H9 (cell line): ENCODE measurements around the gene UBE3B. TPM values are rescaled to one million over a fixed set of nuclear protein-coding genes. Genes with fewer than 3 reads are reported as not detected.

Source experiments
- DNase-seq: peaks from one replicate; pipeline ENCODE4 v3.0.0-alpha.2; 2017
- H2AFZ ChIP-seq: one replicate; pipeline ENCODE4 v1.6.1; 2013; ENCODE audit warnings: mild to moderate bottlenecking, low read length, control low read depth, moderate library complexity
- H2AK5ac ChIP-seq: 2 replicates; pipeline ENCODE4 v1.6.1; 2013; ENCODE audit warnings: low read length, control low read depth, mixed read lengths; ENCODE audit not compliant: insufficient read length
- H2BK120ac ChIP-seq: one replicate; pipeline ENCODE4 v1.6.1; 2013; ENCODE audit warnings: low read depth, mild to moderate bottlenecking, low read length, control low read depth, inconsistent platforms; ENCODE audit not compliant: poor library complexity, severe bottlenecking
- H2BK12ac ChIP-seq: 2 replicates; pipeline ENCODE4 v1.6.1; 2013; ENCODE audit warnings: low read length, control low read depth, mixed read lengths, low read depth; ENCODE audit not compliant: insufficient read length
- H2BK15ac ChIP-seq: 2 replicates; pipeline ENCODE4 v1.6.1; 2013; ENCODE audit warnings: low read depth, low read length, control low read depth
- H2BK20ac ChIP-seq: one replicate; pipeline ENCODE4 v1.6.1; 2013; ENCODE audit warnings: low read depth, mild to moderate bottlenecking, low read length, control low read depth, inconsistent platforms; ENCODE audit not compliant: poor library complexity, severe bottlenecking
- H2BK5ac ChIP-seq: 2 replicates; pipeline ENCODE4 v1.6.1; 2013; ENCODE audit warnings: low read length, control low read depth, mixed read lengths; ENCODE audit not compliant: insufficient read length
- H3K14ac ChIP-seq: 2 replicates; pipeline ENCODE4 v1.6.1; 2013; ENCODE audit warnings: low read length, control low read depth; ENCODE audit not compliant: insufficient read depth
- H3K18ac ChIP-seq: 2 replicates; pipeline ENCODE4 v1.6.1; 2013; ENCODE audit warnings: low read depth, mild to moderate bottlenecking, mixed read lengths, low read length, control low read depth; ENCODE audit not compliant: insufficient read length
- H3K23ac ChIP-seq: 2 replicates; pipeline ENCODE4 v1.6.1; 2013; ENCODE audit warnings: low read length, control low read depth, mixed read lengths, low read depth; ENCODE audit not compliant: insufficient read length
- H3K23me2 ChIP-seq: 2 replicates; pipeline ENCODE4 v1.6.1; 2013; ENCODE audit warnings: low read depth, mild to moderate bottlenecking, mixed read lengths, low read length, control low read depth; ENCODE audit not compliant: insufficient read length, poor library complexity, severe bottlenecking
- H3K27ac ChIP-seq: 2 replicates; pipeline ENCODE4 v1.5.1; 2013; ENCODE audit warnings: low read length, control low read depth, mixed read lengths, low read depth; ENCODE audit not compliant: insufficient read length
- H3K27me3 ChIP-seq: 2 replicates; pipeline ENCODE4 v1.6.1; 2013; ENCODE audit warnings: low read length, control low read depth, inconsistent platforms; ENCODE audit not compliant: insufficient read depth
- H3K4ac ChIP-seq: 2 replicates; pipeline ENCODE4 v1.6.1; 2013; ENCODE audit warnings: low read depth, mild to moderate bottlenecking, control low read depth, inconsistent platforms, low read length, moderate library complexity
- H3K4me1 ChIP-seq: 2 replicates; pipeline ENCODE4 v1.6.1; 2013; ENCODE audit warnings: low read length, control low read depth, inconsistent platforms; ENCODE audit not compliant: insufficient read depth
- H3K4me2 ChIP-seq: 2 replicates; pipeline ENCODE4 v1.6.1; 2013; ENCODE audit warnings: low read length, control low read depth, mixed read lengths; ENCODE audit not compliant: insufficient read length, insufficient read depth
- H3K56ac ChIP-seq: 2 replicates; pipeline ENCODE4 v1.6.1; 2013; ENCODE audit warnings: low read depth, mild to moderate bottlenecking, mixed read lengths, low read length, control low read depth; ENCODE audit not compliant: insufficient read length
- H3K79me1 ChIP-seq: 2 replicates; pipeline ENCODE4 v1.6.1; 2013; ENCODE audit warnings: low read depth, mild to moderate bottlenecking, moderate library complexity, low read length, control low read depth, inconsistent platforms; ENCODE audit not compliant: insufficient read depth, poor library complexity, severe bottlenecking
- H3K79me2 ChIP-seq: 2 replicates; pipeline ENCODE4 v1.6.1; 2013; ENCODE audit warnings: low read length, control low read depth, inconsistent platforms; ENCODE audit not compliant: insufficient read depth
- H3K9ac ChIP-seq: 2 replicates; pipeline ENCODE4 v1.6.1; 2013; ENCODE audit warnings: low read length, control low read depth, mixed read lengths; ENCODE audit not compliant: insufficient read length; ENCODE audit errors: extremely low read depth
- H3K9me3 ChIP-seq: one replicate; pipeline ENCODE4 v1.6.1; 2013; ENCODE audit warnings: low read depth, low read length, inconsistent platforms; ENCODE audit not compliant: control insufficient read depth
- H3T11ph ChIP-seq: one replicate; pipeline ENCODE4 v1.6.1; 2013; ENCODE audit warnings: mild to moderate bottlenecking, low read length, control low read depth, inconsistent platforms
- H4K20me1 ChIP-seq: one replicate; pipeline ENCODE4 v1.6.1; 2013; ENCODE audit not compliant: control insufficient read depth, insufficient read length, insufficient read depth
- H4K5ac ChIP-seq: 2 replicates; pipeline ENCODE4 v1.6.1; 2013; ENCODE audit warnings: low read depth, mild to moderate bottlenecking, mixed read lengths, low read length, control low read depth; ENCODE audit not compliant: insufficient read length
- H4K8ac ChIP-seq: replicated peaks from 2 replicates; pipeline ENCODE4 v1.6.1; 2013; ENCODE audit warnings: low read length, control low read depth, mixed read lengths, low read depth; ENCODE audit not compliant: insufficient read length
- H4K91ac ChIP-seq: 2 replicates; pipeline ENCODE4 v1.6.1; 2013; ENCODE audit warnings: low read depth, mild to moderate bottlenecking, moderate library complexity, mixed read lengths, low read length, control low read depth; ENCODE audit not compliant: insufficient read length
- H3K27ac Mint-ChIP-seq, 3 experiments: 2 replicates in 2 of 3; 3 replicates in 1 of 3; pipeline ENCODE4 v1.8.0; 2020 to 2021; ENCODE audit warnings: mixed read lengths in 3 of 3, mild to moderate bottlenecking in 1 of 3, moderate library complexity in 1 of 3
- H3K27me3 Mint-ChIP-seq: 2 replicates; pipeline ENCODE4 v1.8.0; 2021; ENCODE audit warnings: low read depth, mild to moderate bottlenecking, moderate library complexity, mixed read lengths
- H3K36me3 Mint-ChIP-seq, 3 experiments: 2 replicates in 2 of 3; 3 replicates in 1 of 3; pipeline ENCODE4 v1.8.0; 2020 to 2021; ENCODE audit warnings: low read depth in 3 of 3, mixed read lengths in 3 of 3; ENCODE audit not compliant: insufficient read depth in 1 of 3
- H3K4me1 Mint-ChIP-seq, 2 experiments: 2 replicates each; pipeline ENCODE4 v1.8.0; 2020; ENCODE audit warnings: mixed read lengths in 2 of 2
- H3K4me3 Mint-ChIP-seq, 2 experiments: 2 replicates in 1 of 2; 3 replicates in 1 of 2; pipeline ENCODE4 v1.8.0; 2020 to 2021; ENCODE audit warnings: mild to moderate bottlenecking in 2 of 2, mixed read lengths in 2 of 2, moderate library complexity in 1 of 2
- H3K9me3 Mint-ChIP-seq, 2 experiments: 2 replicates in 1 of 2; 3 replicates in 1 of 2; pipeline ENCODE4 v1.8.0; 2020; ENCODE audit warnings: mild to moderate bottlenecking in 2 of 2, mixed read lengths in 2 of 2, moderate library complexity in 1 of 2
- WGBS: extraction: QIAGEN DNeasy Blood & Tissue Kit; methylation state at CpG from one replicate; pipeline ENCODE4 v1.1.7; 2013; ENCODE audit warnings: missing lambda C conversion rate, low lambda C conversion rate, mixed read lengths; ENCODE audit not compliant: insufficient read length; ENCODE audit errors: extremely low coverage; 5-methylcytosine and 5-hydroxymethylcytosine counted together
- total RNA-seq: library from RNA; stranded (reverse); gene quantifications from 2 replicates; pipeline ENCODE4 v1.2.1, GENCODE V29; 2021
- TF ChIP-seq, protein P1 (sequence below): fragments of 200-600 bp; sonication (generic); conservative IDR thresholded peaks from 3 replicates; pipeline ENCODE4 v1.8.0; 2021; ENCODE audit warnings: antibody characterized with exemption, mild to moderate bottlenecking

Gene UBE3B
- total RNA-seq, 1 experiment from 2014 or later = 24.2 TPM

DNA sequence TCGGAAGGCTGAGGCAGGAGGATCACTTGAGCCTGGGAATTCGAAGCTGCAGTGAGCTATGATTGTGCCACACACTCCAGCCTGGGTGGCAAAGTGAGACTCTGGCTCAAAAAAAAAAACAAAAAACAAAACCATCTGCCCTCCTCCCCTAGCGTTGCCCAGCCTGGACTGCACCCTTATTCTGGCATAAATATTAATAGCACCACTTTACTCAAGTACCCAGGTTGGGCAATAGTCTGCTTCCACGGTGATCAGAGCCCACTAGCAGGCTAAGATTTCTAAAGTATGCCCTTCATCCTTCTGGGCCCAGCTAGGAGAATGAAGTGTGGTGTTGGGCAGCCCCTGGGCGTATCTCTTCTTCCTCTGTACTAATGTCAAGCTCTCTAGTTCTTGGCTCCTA, 33.6 kb upstream of the UBE3B start:
- H3K27ac Mint-ChIP-seq = peak overlapping the region in 1 of 3 experiments; percentile 50; a peak in 2 of 7 replicates
- H3K79me2 ChIP-seq = no peaks in the 10 kb centered on the region
- no peak overlapping the region for H2BK5ac ChIP-seq
- no peak overlapping the region for H3K4me2 ChIP-seq
- H2AFZ ChIP-seq = no peak overlapping the region
- H3K79me1 ChIP-seq = no peaks in the 10 kb centered on the region
- H3K27me3 ChIP-seq = no peaks in the 10 kb centered on the region
- no peaks in the 10 kb centered on the region for H3K9me3 ChIP-seq
- H2AK5ac ChIP-seq = no peak overlapping the region
- no peak overlapping the region for H3K4me3 Mint-ChIP-seq
- H3K14ac ChIP-seq = no peak overlapping the region
- no peak overlapping the region for H4K5ac ChIP-seq
- H2BK20ac ChIP-seq = no peak overlapping the region
- H3T11ph ChIP-seq = no peak overlapping the region
- H3K27me3 Mint-ChIP-seq = no peaks in the 10 kb centered on the region
- peaks cover 0 to 34% (median 19%) of the 10 kb centered on the region in 3 experiments; a peak in 6 of 7 replicates for H3K36me3 Mint-ChIP-seq
- H3K27ac ChIP-seq = no peak overlapping the region
- DNase-seq = no peak
- H2BK120ac ChIP-seq = no peak overlapping the region
- WGBS = no CpG with 5 or more reads among the region's 5 CpGs
- H4K20me1 ChIP-seq = no peaks in the 10 kb centered on the region
- no peak overlapping the region for H2BK12ac ChIP-seq
- H3K56ac ChIP-seq = no peak overlapping the region
- H3K4me1 ChIP-seq = no peaks in the 10 kb centered on the region; the same call in 1 of the 2 replicates
- H3K23me2 ChIP-seq = no peaks in the 10 kb centered on the region
- no peak overlapping the region for H3K9ac ChIP-seq
- TF ChIP-seq, protein P1, sequence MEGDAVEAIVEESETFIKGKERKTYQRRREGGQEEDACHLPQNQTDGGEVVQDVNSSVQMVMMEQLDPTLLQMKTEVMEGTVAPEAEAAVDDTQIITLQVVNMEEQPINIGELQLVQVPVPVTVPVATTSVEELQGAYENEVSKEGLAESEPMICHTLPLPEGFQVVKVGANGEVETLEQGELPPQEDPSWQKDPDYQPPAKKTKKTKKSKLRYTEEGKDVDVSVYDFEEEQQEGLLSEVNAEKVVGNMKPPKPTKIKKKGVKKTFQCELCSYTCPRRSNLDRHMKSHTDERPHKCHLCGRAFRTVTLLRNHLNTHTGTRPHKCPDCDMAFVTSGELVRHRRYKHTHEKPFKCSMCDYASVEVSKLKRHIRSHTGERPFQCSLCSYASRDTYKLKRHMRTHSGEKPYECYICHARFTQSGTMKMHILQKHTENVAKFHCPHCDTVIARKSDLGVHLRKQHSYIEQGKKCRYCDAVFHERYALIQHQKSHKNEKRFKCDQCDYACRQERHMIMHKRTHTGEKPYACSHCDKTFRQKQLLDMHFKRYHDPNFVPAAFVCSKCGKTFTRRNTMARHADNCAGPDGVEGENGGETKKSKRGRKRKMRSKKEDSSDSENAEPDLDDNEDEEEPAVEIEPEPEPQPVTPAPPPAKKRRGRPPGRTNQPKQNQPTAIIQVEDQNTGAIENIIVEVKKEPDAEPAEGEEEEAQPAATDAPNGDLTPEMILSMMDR = no peak
- no peak overlapping the region for H4K8ac ChIP-seq
- H3K4me1 Mint-ChIP-seq = peaks cover 8 to 10% of the 10 kb centered on the region in 2 experiments; a peak in 3 of 4 replicates
- H3K9me3 Mint-ChIP-seq = no peaks in the 10 kb centered on the region
- no peak overlapping the region for H3K18ac ChIP-seq
- H3K4ac ChIP-seq = no peak overlapping the region
- no peak overlapping the region for H3K23ac ChIP-seq
- no peak overlapping the region for H4K91ac ChIP-seq
- no peak overlapping the region for H2BK15ac ChIP-seq
